Stomach (tissue), 9 donors: Measurements from ENCODE around the gene PCDHA13. TPM values are rescaled to one million over a fixed set of nuclear protein-coding genes. Genes with fewer than 3 reads are reported as not detected.
"Not testable (repeated sequence)": the region's sequence is repeated elsewhere in the genome, so short reads cannot be mapped to it uniquely, and the experiment has no call there.

Source experiments
- DNase-seq, 2 donors: peaks; one replicate each; pipeline versions ENCODE4 v3.0.0 to v3.0.0-alpha.2; 2013 to 2019
- H3K27ac ChIP-seq, 5 donors: fragments of 200-600 bp in 4 of 5; sonication (generic) in 4 of 5; one replicate each; pipeline ENCODE4 v1.5.1; 2013 to 2019; ENCODE audit warnings: mild to moderate bottlenecking in 1 of 5, moderate library complexity in 1 of 5
- H3K27me3 ChIP-seq, 3 donors: fragments of 200-600 bp; sonication (generic); one replicate each; pipeline ENCODE4 v1.5.1; 2017 to 2019; ENCODE audit warnings: mixed run types in 1 of 3
- H3K36me3 ChIP-seq, 4 donors: fragments of 200-600 bp; sonication (generic); 1 replicate in 3 of 4; 2 replicates in 1 of 4; pipeline ENCODE4 v1.5.1; 2016 to 2019
- H3K4me1 ChIP-seq, 4 donors: fragments of 200-600 bp; sonication (generic); one replicate each; pipeline ENCODE4 v1.5.1; 2016 to 2019
- H3K4me3 ChIP-seq, 4 donors: fragments of 200-600 bp; sonication (generic) in 3 of 4; one replicate each; pipeline ENCODE4 v1.5.1; 2016 to 2019; ENCODE audit warnings: mild to moderate bottlenecking in 1 of 4
- H3K9me3 ChIP-seq, 4 donors: fragments of 200-600 bp; sonication (generic); one replicate each; pipeline ENCODE4 v1.5.1; 2016 to 2019
- EP300 ChIP-seq: sonication (generic); formaldehyde crosslinking; IDR thresholded peaks from one replicate; pipeline ENCODE4 v1.6.1; 2017; ENCODE audit warnings: antibody characterized with exemption
- POLR2A ChIP-seq, 4 donors: fragments of 450-650 bp; IDR thresholded peaks; one replicate each; pipeline ENCODE4 v1.6.1; 2016; ENCODE audit warnings: antibody characterized with exemption in 4 of 4, control low read depth in 2 of 4, mild to moderate bottlenecking in 1 of 4, moderate library complexity in 1 of 4
- POLR2AphosphoS5 ChIP-seq, 3 donors: sonication (generic); formaldehyde crosslinking; IDR thresholded peaks; one replicate each; pipeline ENCODE4 v1.6.1; 2016; ENCODE audit warnings: antibody characterized with exemption in 3 of 3
- WGBS, 5 donors: extraction: QIAGEN DNeasy Blood & Tissue Kit in 3 of 5; methylation state at CpG; one replicate each; pipeline versions ENCODE4 v1.1.5 to v1.1.7; 2013 to 2018; 5-methylcytosine and 5-hydroxymethylcytosine counted together
- intact Hi-C: fragments of 100-400 bp; cut with DNase I; formaldehyde crosslinking; loops from one replicate; pipeline ENCODE4 v1.15.1; 2023; ENCODE audit warnings: low total_unique reads
- polyA plus RNA-seq, 3 donors: library from polyadenylated mRNA; stranded (reverse); fragments of 200-250 nt; gene quantifications; one replicate each; pipeline ENCODE4 v1.2.3, GENCODE V29; 2013
- total RNA-seq, 5 donors: library from RNA; depleted of rRNA; stranded (reverse); fragments of >200 nt; gene quantifications; one replicate each; pipeline versions ENCODE4 v1.1.0 to v1.2.3, GENCODE V29; 2014 to 2016
- TF ChIP-seq, protein P1 (sequence below), 7 experiments: fragments of 450-650 bp in 4 of 7; fragments of 200-600 bp in 3 of 7; sonication (generic) in 3 of 7; IDR thresholded peaks; one replicate each; pipeline ENCODE4 v1.5.1; 2016 to 2019; ENCODE audit warnings: antibody characterized with exemption in 7 of 7, control low read depth in 2 of 7, mild to moderate bottlenecking in 1 of 7
- donor health status: healthy with polysubstance abuse.
- donor health status: Bipolar disorder and iron deficiency.
- donor health status: healthy.

Gene PCDHA13
- total and polyA plus RNA-seq, 8 donors: 0.14 to 4.3 (median 0.61) TPM; not detected in 3

DNA sequence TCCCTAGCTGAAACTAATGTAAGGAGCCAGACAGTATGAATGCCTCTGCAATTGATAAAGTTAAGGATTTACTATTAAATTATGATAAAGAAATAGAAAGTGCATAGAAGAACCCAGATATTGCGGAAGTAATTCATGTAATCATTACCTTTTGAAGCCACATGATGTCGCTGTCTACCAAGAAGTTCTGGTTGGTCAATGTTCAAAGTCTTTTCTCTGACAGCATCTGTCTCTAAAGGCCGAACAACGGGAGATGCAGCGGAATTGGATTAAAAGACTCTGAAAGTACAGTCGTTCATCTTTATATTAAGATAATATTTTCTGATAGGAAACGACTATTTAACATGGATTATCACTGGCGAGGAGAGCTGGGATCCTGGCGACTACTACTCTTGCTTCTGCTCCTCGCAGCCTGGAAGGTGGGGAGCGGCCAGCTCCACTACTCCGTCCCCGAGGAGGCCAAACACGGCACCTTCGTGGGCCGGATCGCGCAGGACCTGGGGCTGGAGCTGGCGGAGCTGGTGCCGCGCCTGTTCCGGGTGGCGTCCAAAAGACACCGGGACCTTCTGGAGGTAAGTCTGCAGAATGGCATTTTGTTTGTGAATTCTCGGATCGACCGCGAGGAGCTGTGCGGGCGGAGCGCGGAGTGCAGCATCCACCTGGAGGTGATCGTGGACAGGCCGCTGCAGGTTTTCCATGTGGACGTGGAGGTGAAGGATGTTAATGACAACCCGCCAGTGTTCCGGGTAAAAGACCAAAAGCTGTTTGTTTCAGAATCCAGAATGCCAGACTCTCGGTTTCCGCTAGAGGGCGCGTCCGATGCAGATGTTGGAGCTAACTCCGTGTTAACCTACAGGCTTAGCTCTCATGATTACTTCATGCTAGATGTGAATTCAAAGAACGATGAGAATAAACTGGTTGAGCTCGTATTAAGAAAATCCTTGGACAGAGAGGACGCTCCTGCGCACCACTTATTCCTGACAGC lies 40.7 kb upstream of the PCDHA13 start, which contains the start of gene PCDHA8:
Gene PCDHA8 (plus strand): TSS at position 210 of the 985 bp plus-strand sequence. CDS start 135 bp downstream, at position 345.
- Histone ChIP-seq H3K36me3 (no peaks in the 10 kb centered on the region), H3K9me3 (peaks cover 18 to 78% (median 46%) of the 10 kb centered on the region in 4 donors), H3K4me1 (no peaks in the 10 kb centered on the region), H3K4me3 (no peak within 1 kb of the TSS), H3K27me3 (peaks cover 0 to 46% (median 6%) of the 10 kb centered on the region in 3 donors), H3K27ac (no peak within 1 kb of the TSS)
- no peak for DNase-seq
- TF ChIP-seq POLR2A (IDR thresholded peaks at IDR 0.05) (no peak), POLR2AphosphoS5 (IDR thresholded peaks at IDR 0.05) (no peak), EP300 (no peak)
- TF ChIP-seq, protein P1, sequence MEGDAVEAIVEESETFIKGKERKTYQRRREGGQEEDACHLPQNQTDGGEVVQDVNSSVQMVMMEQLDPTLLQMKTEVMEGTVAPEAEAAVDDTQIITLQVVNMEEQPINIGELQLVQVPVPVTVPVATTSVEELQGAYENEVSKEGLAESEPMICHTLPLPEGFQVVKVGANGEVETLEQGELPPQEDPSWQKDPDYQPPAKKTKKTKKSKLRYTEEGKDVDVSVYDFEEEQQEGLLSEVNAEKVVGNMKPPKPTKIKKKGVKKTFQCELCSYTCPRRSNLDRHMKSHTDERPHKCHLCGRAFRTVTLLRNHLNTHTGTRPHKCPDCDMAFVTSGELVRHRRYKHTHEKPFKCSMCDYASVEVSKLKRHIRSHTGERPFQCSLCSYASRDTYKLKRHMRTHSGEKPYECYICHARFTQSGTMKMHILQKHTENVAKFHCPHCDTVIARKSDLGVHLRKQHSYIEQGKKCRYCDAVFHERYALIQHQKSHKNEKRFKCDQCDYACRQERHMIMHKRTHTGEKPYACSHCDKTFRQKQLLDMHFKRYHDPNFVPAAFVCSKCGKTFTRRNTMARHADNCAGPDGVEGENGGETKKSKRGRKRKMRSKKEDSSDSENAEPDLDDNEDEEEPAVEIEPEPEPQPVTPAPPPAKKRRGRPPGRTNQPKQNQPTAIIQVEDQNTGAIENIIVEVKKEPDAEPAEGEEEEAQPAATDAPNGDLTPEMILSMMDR (IDR thresholded peaks at IDR 0.05): no peak
- intact Hi-C loops: no loop called here
- 20 to 36% (median 26%) methylated on average over 21 to 47 of the region's 47 CpGs for WGBS, 5 donors

DNA sequence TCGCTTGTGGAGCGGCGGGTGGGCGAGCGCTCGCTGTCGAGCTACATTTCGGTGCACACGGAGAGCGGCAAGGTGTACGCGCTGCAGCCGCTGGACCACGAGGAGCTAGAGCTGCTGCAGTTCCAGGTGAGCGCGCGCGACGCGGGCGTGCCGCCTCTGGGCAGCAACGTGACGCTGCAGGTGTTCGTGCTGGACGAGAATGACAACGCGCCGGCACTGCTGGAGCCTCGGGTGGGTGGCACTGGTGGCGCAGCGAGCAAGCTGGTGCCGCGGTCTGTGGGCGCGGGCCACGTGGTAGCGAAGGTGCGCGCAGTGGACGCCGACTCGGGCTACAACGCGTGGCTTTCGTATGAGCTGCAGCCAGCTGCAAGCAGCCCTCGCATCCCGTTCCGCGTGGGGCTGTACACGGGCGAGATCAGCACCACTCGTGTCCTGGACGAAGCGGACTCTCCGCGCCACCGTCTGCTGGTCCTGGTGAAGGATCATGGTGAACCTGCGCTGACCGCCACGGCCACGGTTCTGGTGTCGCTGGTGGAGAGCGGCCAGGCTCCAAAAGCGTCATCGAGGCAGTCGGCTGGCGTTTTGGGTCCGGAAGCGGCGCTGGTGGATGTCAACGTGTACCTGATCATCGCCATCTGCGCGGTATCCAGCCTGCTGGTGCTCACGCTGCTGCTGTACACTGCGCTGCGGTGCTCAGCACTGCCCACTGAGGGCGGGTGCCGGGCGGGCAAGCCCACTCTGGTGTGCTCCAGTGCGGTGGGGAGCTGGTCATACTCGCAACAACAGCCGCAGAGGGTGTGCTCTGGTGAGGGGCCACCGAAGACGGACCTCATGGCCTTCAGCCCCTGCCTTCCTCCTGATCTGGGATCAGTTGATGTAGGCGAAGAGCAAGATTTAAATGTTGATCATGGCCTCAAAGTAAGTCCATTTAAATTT lies 38.9 kb upstream of the PCDHA13 start:
- intact Hi-C loops: no loop called here
- Histone ChIP-seq H3K27ac (no peak overlapping the region), H3K9me3 (peaks cover 13 to 77% (median 48%) of the 10 kb centered on the region in 4 donors), H3K4me1 (no peaks in the 10 kb centered on the region), H3K4me3 (no peak overlapping the region), H3K36me3 (no peaks in the 10 kb centered on the region), H3K27me3 (peaks cover 0 to 48% (median 7%) of the 10 kb centered on the region in 3 donors)
- DNase-seq: no peak
- no peak for TF ChIP-seq POLR2AphosphoS5 (IDR thresholded peaks at IDR 0.05)
- TF ChIP-seq POLR2A (IDR thresholded peaks at IDR 0.05): no peak
- TF ChIP-seq, protein P1 (IDR thresholded peaks at IDR 0.05): no peak
- TF ChIP-seq EP300: no peak
- 49 to 64% (median 54%) methylated on average over 46 to 87 of the region's 87 CpGs; no CpG with 5 or more reads in 1 of the 5 donors for WGBS, 5 donors

GRCh38 chr5:140848139-140849102 lies 33.5 kb upstream of the PCDHA13 start, which contains the start of gene PCDHA9:
Gene PCDHA9, plus strand, starts transcription at chr5:140848382. Its CDS starts 114 bp downstream, at chr5:140848496.
- H3K36me3 ChIP-seq, DNase-seq, H3K27ac ChIP-seq, H3K4me3 ChIP-seq, intact Hi-C loops, H3K4me1 ChIP-seq: not testable (repeated sequence)
- peaks cover 0 to 64% (median 49%) of the 10 kb centered on the region in 4 donors for H3K9me3 ChIP-seq
- peaks cover 0 to 48% (median 7%) of the 10 kb centered on the region in 3 donors for H3K27me3 ChIP-seq
- 17 to 33% (median 25%) methylated on average over 16 to 46 of the region's 48 CpGs; no CpG with 5 or more reads in 1 of the 5 donors for WGBS, 5 donors

DNA sequence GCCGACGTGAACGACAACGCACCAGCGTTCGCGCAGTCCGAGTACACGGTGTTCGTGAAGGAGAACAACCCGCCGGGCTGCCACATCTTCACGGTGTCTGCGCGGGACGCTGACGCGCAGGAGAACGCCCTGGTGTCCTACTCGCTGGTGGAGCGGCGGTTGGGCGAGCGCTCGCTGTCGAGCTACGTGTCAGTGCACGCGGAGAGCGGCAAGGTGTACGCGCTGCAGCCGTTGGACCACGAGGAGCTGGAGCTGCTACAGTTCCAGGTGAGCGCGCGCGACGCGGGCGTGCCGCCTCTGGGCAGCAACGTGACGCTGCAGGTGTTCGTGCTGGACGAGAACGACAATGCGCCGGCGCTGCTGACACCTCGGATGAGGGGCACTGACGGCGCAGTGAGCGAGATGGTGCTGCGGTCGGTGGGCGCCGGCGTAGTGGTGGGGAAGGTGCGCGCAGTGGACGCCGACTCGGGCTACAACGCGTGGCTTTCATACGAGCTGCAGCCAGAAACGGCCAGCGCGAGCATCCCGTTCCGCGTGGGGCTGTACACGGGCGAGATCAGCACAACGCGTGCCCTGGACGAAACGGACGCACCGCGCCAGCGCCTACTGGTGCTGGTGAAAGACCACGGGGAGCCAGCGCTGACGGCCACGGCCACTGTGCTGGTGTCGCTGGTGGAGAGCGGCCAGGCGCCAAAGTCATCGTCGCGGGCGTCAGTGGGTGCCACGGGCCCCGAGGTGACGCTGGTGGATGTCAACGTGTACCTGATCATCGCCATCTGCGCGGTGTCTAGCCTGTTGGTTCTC lies 31.9 kb upstream of the PCDHA13 start:
- H3K4me1 ChIP-seq, H3K27ac ChIP-seq, intact Hi-C loops, H3K4me3 ChIP-seq, DNase-seq, H3K36me3 ChIP-seq: not testable (repeated sequence)
- Histone ChIP-seq H3K9me3 (peaks cover 0 to 60% (median 51%) of the 10 kb centered on the region in 4 donors), H3K27me3 (peaks cover 0 to 49% (median 6%) of the 10 kb centered on the region in 3 donors)
- 47 to 58% (median 54%) methylated on average over 49 to 101 of the region's 101 CpGs; no CpG with 5 or more reads in 1 of the 5 donors for WGBS, 5 donors
